HG02588 (cell line): ENCODE results near the gene SCYGR6.

ENCODE experiments used
- ATAC-seq: cut with Tn5 transposase; IDR thresholded peaks from one replicate; pipeline ENCODE4 v1.9.1; 2021; ENCODE audit warnings: mild to moderate bottlenecking, moderate library complexity; ENCODE audit not compliant: unreplicated experiment

Gene SCYGR6

DNA sequence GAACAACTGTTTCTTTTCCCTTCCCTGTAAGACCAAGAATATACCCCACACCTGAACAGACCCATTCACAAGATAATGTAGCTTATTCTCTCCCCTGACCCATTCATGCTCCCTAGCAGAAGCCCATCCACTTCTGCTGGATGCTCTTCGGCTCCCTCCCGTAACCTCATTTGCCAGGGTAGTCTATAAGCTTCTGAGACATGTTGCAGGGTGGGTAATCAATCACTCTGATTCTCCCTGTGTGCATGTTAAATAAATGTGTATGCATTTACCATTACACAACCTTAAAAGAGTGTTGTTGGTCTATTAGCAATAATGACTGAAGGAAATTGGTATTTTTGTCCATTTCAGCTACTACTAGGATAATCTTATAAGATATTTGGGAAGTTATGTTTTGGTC is 8.1 kb downstream of the SCYGR6 start:
- no peak for ATAC-seq

DNA sequence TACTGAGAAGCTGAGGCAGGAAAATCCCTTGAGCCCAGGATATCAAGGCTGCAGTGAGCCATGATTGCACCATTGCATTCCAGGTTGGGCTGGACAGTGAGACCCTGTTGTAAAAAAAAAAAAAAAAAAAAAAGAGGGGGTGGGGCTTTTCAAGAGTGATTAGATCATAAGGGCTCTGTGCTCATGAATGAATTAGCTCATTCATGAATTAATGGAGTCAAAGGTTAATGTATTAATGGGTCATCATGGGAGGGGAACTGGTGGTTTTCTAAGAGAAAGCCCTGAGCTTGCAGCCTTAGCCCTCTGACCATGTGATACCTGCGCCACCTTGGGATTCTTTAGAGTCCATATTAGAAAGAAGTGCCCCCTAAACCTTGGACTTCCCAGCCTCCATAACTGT is 11.3 kb downstream of the SCYGR6 start:
- no peak for ATAC-seq

- ATAC-seq, result no peak
Observed at GRCh38 chr2:227710986-227711385, 13.6 kb downstream of the SCYGR6 start.

DNA sequence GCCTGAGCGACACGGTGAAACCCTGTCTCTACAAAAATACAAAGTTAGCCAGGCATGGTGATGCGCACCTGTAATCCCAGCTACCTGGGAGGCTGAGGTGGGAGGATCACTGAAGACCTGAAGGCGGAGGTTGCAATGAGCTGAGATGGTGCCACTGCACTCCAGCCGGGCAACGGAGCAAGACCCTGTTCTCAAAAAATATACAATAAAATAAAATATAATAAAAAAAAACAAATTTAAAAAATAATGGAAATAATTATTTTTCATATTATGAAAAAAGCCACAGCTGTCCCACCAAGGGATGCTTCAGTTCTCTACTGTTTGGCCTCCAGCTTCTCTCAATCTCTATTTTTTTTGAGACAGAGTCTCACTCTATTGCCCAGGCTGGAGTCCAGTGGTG is 17.2 kb downstream of the SCYGR6 start:
- no peak for ATAC-seq

DNA sequence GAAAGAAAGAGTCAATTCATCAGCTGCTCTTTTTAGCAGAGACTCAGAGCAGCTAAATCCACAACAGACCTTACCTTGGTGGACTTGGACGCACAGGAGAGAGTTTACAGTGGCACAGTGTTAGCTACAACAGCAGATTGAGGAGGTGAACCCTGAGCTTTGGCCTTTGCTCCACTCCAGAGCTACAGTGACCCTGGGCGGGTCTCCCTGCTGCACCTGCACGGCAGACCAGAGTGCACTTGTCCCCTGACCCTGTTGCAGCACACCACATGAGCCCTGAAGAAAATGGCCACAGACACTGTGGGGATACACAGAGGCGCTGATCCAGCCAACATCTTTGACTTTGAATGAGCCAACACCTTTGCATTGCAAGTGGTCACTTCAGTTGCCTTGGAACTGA is 17.7 kb downstream of the SCYGR6 start:
- ATAC-seq, result no peak

DNA sequence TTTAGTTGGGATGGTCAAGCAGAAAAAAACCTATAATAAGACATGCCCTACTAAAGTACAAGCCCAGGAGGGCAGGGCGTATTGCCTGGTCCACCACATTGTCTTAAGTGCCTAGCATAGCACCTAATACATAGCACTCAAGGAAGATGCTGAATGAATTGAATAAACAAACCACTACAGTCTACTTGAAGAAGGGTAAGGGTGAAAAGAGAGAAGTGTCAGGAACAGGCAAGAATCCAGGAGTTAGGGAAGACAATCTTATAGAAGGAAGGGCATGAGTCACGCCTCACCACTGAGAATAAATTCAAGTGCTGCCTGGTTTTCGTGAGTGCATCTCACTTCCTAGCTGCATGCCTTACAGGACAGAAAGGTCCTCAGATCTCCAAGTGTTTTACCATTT is 20.6 kb downstream of the SCYGR6 start:
- no peak for ATAC-seq

DNA sequence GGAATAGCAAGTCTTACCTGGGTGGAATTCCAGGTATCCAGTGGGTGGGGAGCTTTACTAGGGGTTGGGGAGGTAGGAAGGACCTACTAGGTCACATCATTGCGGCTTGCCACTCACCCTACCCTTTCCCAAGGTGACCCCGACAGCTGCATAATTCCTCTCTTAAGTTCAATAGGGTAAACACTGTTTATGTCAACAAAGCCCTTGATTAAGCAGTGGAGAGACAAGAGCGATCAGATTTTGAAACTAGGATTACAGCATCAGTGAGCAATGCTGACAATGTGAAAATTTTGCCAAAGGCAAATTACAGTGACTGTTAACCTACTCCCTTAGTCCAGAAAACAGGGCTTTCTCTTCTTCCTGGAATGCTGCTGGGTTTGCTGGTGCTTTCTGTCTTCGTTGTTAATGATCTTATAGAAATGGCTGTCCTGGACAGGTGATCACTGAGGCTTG is 21.3 kb downstream of the SCYGR6 start:
- no peak for ATAC-seq

DNA sequence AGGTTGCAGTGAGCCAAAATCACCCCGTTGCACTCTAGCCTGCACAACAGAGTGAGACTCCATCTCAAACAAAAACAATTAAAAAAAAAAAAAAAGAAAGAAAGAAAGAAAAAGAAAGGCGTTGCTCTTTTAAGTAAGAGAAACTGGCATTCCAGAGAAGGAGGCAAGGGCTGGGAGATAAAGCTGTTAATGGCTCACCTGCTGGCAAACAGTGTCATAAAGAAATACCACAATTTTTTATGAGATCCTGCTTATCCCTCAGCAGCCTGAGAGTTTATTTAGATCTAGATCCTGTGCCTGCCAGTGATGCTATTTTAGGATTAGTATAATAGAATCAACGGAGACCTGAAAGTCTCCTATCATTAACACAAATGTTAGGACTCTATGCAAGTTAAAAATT is 23.0 kb downstream of the SCYGR6 start:
- no peak for ATAC-seq

GRCh38 chr2:227696990-227697679 is 27.4 kb downstream of the SCYGR6 start:
- ATAC-seq, result no peak

- ATAC-seq, result no peak
Observed at GRCh38 chr2:227687189-227687588, 37.4 kb downstream of the SCYGR6 start.

GRCh38 chr2:227684258-227684657 is 40.3 kb downstream of the SCYGR6 start:
- ATAC-seq, result no peak

- ATAC-seq, result no peak
Observed at GRCh38 chr2:227677928-227678327, 46.6 kb downstream of the SCYGR6 start.

DNA sequence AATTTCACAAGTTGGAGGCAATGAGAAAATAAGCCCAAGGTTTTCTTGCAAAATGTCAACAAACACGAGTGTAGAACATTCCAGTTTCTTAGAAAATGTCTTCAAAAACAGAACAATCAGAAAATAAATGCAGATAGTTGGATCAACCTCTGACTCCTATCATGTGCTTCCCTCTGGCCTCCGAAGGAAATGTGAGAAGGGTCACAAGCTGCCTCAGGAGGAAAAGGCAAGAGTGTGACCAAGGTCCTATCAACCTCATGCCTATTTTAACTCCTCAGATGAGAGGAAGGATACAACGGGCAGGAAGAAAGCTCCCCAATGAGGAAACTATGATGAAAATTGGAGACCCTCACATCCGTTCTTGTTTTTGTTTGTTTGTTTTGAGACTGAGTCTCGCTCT is 50.1 kb downstream of the SCYGR6 start:
- no peak for ATAC-seq
